Naive B cell (primary cell): ENCODE measurements around the gene KCNK3. TPM values are rescaled to one million over a fixed set of nuclear protein-coding genes. Genes with fewer than 3 reads are reported as not detected.
A peak's percentile ranks its signal among the peaks of the same experiment; 100 is the strongest.

Experiments
- ATAC-seq, 2 donors: fragments of 150-1000 bp; cut with Tn5 transposase; 2 replicates each; pipeline ENCODE4 v1.10.0; 2021; ENCODE audit warnings: low read depth in 2 of 2, mild to moderate bottlenecking in 2 of 2, moderate library complexity in 2 of 2
- DNase-seq: peaks from one replicate; pipeline ENCODE4 v3.0.0; 2022
- H3K27ac Mint-ChIP-seq, 6 donors: one replicate each; pipeline ENCODE4 v1.8.0; 2020 to 2022; ENCODE audit warnings: mild to moderate bottlenecking in 6 of 6, mixed read lengths in 6 of 6, moderate library complexity in 5 of 6, inconsistent platforms in 2 of 6
- H3K27me3 Mint-ChIP-seq, 3 donors: one replicate each; pipeline ENCODE4 v1.8.0; 2021 to 2022; ENCODE audit warnings: mixed read lengths in 3 of 3, mild to moderate bottlenecking in 1 of 3
- H3K36me3 Mint-ChIP-seq, 2 donors: one replicate each; pipeline ENCODE4 v1.8.0; 2020 to 2022; ENCODE audit warnings: mixed read lengths in 2 of 2, inconsistent platforms in 1 of 2, mild to moderate bottlenecking in 1 of 2
- H3K4me1 Mint-ChIP-seq, 3 donors: one replicate each; pipeline ENCODE4 v1.8.0; 2020 to 2022; ENCODE audit warnings: mixed read lengths in 3 of 3, inconsistent platforms in 1 of 3, mild to moderate bottlenecking in 1 of 3, moderate library complexity in 1 of 3
- H3K4me3 Mint-ChIP-seq, 8 donors: one replicate each; pipeline ENCODE4 v1.8.0; 2020 to 2022; ENCODE audit warnings: mild to moderate bottlenecking in 8 of 8, mixed read lengths in 8 of 8, moderate library complexity in 8 of 8, inconsistent platforms in 2 of 8
- H3K9me3 Mint-ChIP-seq, 7 donors: one replicate each; pipeline ENCODE4 v1.8.0; 2020 to 2022; ENCODE audit warnings: mixed read lengths in 7 of 7, mild to moderate bottlenecking in 5 of 7, inconsistent platforms in 2 of 7, moderate library complexity in 1 of 7
- polyA plus RNA-seq, 6 donors: library from polyadenylated mRNA; unstranded; fragments of 300-500 nt; fragmentation: Illumina TruSeq; gene quantifications; one replicate each; pipeline ENCODE4 v1.2.3, GENCODE V29; 2021; ENCODE audit warnings: low read depth in 6 of 6

The KCNK3 gene
- polyA plus RNA-seq, 6 donors from 2014 or later: not detected

- ATAC-seq: no peak
- Mint-ChIP-seq H3K36me3 (no peaks in the 10 kb centered on the region), H3K9me3 (peaks cover 0 to 3% (median 0%) of the 10 kb centered on the region in 7 donors), H3K27ac (no peak overlapping the region), H3K27me3 (peaks cover 0 to 17% (median 13%) of the 10 kb centered on the region in 3 donors), H3K4me3 (no peak overlapping the region), H3K4me1 (no peaks in the 10 kb centered on the region)
- no peak for DNase-seq
Observed at GRCh38 chr2:26715528-26716270, 23.2 kb downstream of the KCNK3 start.

GRCh38 chr2:26716340-26716739 is 23.8 kb downstream of the KCNK3 start:
- H3K27me3 Mint-ChIP-seq: peaks cover 0 to 13% (median 12%) of the 10 kb centered on the region in 3 donors
- no peaks in the 10 kb centered on the region for H3K4me1 Mint-ChIP-seq
- H3K9me3 Mint-ChIP-seq: peaks cover 0 to 3% (median 0%) of the 10 kb centered on the region in 7 donors
- ATAC-seq (no peak), DNase-seq (no peak)
- no peaks in the 10 kb centered on the region for H3K36me3 Mint-ChIP-seq
- no peak overlapping the region for H3K4me3 Mint-ChIP-seq
- no peak overlapping the region for H3K27ac Mint-ChIP-seq

- Mint-ChIP-seq H3K27ac (no peak overlapping the region), H3K4me3 (no peak overlapping the region), H3K4me1 (no peaks in the 10 kb centered on the region), H3K9me3 (peaks cover 0 to 3% (median 0%) of the 10 kb centered on the region in 7 donors), H3K36me3 (no peaks in the 10 kb centered on the region), H3K27me3 (peaks cover 0 to 13% (median 11%) of the 10 kb centered on the region in 3 donors)
- ATAC-seq (no peak), DNase-seq (no peak)
Observed at GRCh38 chr2:26716769-26717168, 24.2 kb downstream of the KCNK3 start.

- H3K27ac Mint-ChIP-seq: no peak overlapping the region
- H3K36me3 Mint-ChIP-seq: no peaks in the 10 kb centered on the region
- peaks cover 0 to 13% (median 7%) of the 10 kb centered on the region in 3 donors for H3K27me3 Mint-ChIP-seq
- DNase-seq (no peak), ATAC-seq (no peak)
- no peaks in the 10 kb centered on the region for H3K4me1 Mint-ChIP-seq
- H3K9me3 Mint-ChIP-seq: peaks cover 0 to 3% (median 0%) of the 10 kb centered on the region in 7 donors
- H3K4me3 Mint-ChIP-seq: no peak overlapping the region
Observed at GRCh38 chr2:26717362-26717761, 24.8 kb downstream of the KCNK3 start.

- DNase-seq (no peak), ATAC-seq (no peak)
- H3K36me3 Mint-ChIP-seq: no peaks in the 10 kb centered on the region
- no peak overlapping the region for H3K27ac Mint-ChIP-seq
- H3K27me3 Mint-ChIP-seq: peaks cover 0 to 13% (median 0%) of the 10 kb centered on the region in 3 donors
- no peaks in the 10 kb centered on the region for H3K4me1 Mint-ChIP-seq
- H3K9me3 Mint-ChIP-seq: peaks cover 0 to 3% (median 0%) of the 10 kb centered on the region in 7 donors
- no peak overlapping the region for H3K4me3 Mint-ChIP-seq
Observed at GRCh38 chr2:26718949-26719686, 26.6 kb downstream of the KCNK3 start.

- Mint-ChIP-seq H3K4me3 (no peak overlapping the region), H3K9me3 (peaks cover 0 to 3% (median 0%) of the 10 kb centered on the region in 7 donors), H3K27ac (no peak overlapping the region), H3K4me1 (no peaks in the 10 kb centered on the region), H3K27me3 (peaks cover 0 to 19% (median 7%) of the 10 kb centered on the region in 3 donors), H3K36me3 (no peaks in the 10 kb centered on the region)
- no peak for ATAC-seq
- DNase-seq: no peak
Observed at GRCh38 chr2:26720322-26721114, 28.0 kb downstream of the KCNK3 start.

GRCh38 chr2:26721115-26722032 is 28.9 kb downstream of the KCNK3 start:
- peaks cover 0 to 3% (median 0%) of the 10 kb centered on the region in 7 donors for H3K9me3 Mint-ChIP-seq
- ATAC-seq: no peak
- DNase-seq: no peak
- H3K4me3 Mint-ChIP-seq: no peak overlapping the region
- no peaks in the 10 kb centered on the region for H3K36me3 Mint-ChIP-seq
- no peaks in the 10 kb centered on the region for H3K4me1 Mint-ChIP-seq
- no peak overlapping the region for H3K27ac Mint-ChIP-seq
- peaks cover 7 to 28% (median 14%) of the 10 kb centered on the region in 3 donors for H3K27me3 Mint-ChIP-seq

- H3K9me3 Mint-ChIP-seq: peaks cover 0 to 3% (median 0%) of the 10 kb centered on the region in 7 donors
- ATAC-seq: no peak
Observed at GRCh38 chr2:26722328-26722727, 29.8 kb downstream of the KCNK3 start.

GRCh38 chr2:26722911-26723310 is 30.4 kb downstream of the KCNK3 start:
- Mint-ChIP-seq H3K27me3 (peaks cover 14 to 29% (median 26%) of the 10 kb centered on the region in 3 donors), H3K27ac (no peak overlapping the region), H3K36me3 (no peaks in the 10 kb centered on the region), H3K4me3 (no peak overlapping the region), H3K4me1 (no peaks in the 10 kb centered on the region), H3K9me3 (peaks cover 0 to 3% (median 0%) of the 10 kb centered on the region in 7 donors)
- DNase-seq (no peak), ATAC-seq (no peak)

More at GRCh38 chr2:26722328-26722727, 29.8 kb downstream of the KCNK3 start:
- Mint-ChIP-seq H3K36me3 (no peaks in the 10 kb centered on the region), H3K4me1 (no peaks in the 10 kb centered on the region), H3K4me3 (no peak overlapping the region), H3K27ac (no peak overlapping the region), H3K27me3 (peaks cover 13 to 30% (median 21%) of the 10 kb centered on the region in 3 donors)
- DNase-seq: no peak

- Mint-ChIP-seq H3K9me3 (peaks cover 0 to 1% (median 0%) of the 10 kb centered on the region in 7 donors), H3K27me3 (peaks cover 14 to 28% (median 25%) of the 10 kb centered on the region in 3 donors), H3K4me3 (no peak overlapping the region), H3K36me3 (no peaks in the 10 kb centered on the region), H3K4me1 (no peaks in the 10 kb centered on the region), H3K27ac (no peak overlapping the region)
- ATAC-seq (no peak), DNase-seq (no peak)
Observed at GRCh38 chr2:26723475-26723874, 31.0 kb downstream of the KCNK3 start.

- ATAC-seq: no peak
- H3K4me1 Mint-ChIP-seq: no peaks in the 10 kb centered on the region
- H3K36me3 Mint-ChIP-seq: no peaks in the 10 kb centered on the region
- H3K9me3 Mint-ChIP-seq: peaks cover 0 to 1% (median 0%) of the 10 kb centered on the region in 7 donors
- peaks cover 17 to 32% (median 28%) of the 10 kb centered on the region in 3 donors for H3K27me3 Mint-ChIP-seq
- peak overlapping the region in 1 of 6 donors; percentile 28 for H3K27ac Mint-ChIP-seq
- no peak for DNase-seq
- H3K4me3 Mint-ChIP-seq: no peak overlapping the region
Observed at GRCh38 chr2:26723991-26724750, 31.6 kb downstream of the KCNK3 start.
